H1 (cell line): ENCODE measurements around the gene ANKRD2.

Source experiments
- SP1 ChIP-seq: IDR thresholded peaks from 2 replicates; pipeline ENCODE4 v1.6.1; 2011; ENCODE audit warnings: low read depth, low read length
- TAF1 ChIP-seq: IDR thresholded peaks from 2 replicates; pipeline ENCODE4 v1.6.1; 2011; ENCODE audit warnings: mild to moderate bottlenecking, low read depth, low read length

GRCh38 chr10:97623277-97623676, 50.7 kb downstream of the ANKRD2 start:
- no peak for TF ChIP-seq TAF1
- TF ChIP-seq SP1: no peak
